NCI-H524 treated with DMSO at 0.1 percent for 48 hours (cell line): ENCODE measurements around the gene TRNAU1AP.
"Not testable (repeated sequence)": the region's sequence is repeated elsewhere in the genome, so short reads cannot be mapped to it uniquely, and the experiment has no call there.

Source experiments
- DNase-seq: peaks from one replicate; lab custom pipeline; 2025; lab: John Stamatoyannopoulos, UW

TRNAU1AP gene

DNA sequence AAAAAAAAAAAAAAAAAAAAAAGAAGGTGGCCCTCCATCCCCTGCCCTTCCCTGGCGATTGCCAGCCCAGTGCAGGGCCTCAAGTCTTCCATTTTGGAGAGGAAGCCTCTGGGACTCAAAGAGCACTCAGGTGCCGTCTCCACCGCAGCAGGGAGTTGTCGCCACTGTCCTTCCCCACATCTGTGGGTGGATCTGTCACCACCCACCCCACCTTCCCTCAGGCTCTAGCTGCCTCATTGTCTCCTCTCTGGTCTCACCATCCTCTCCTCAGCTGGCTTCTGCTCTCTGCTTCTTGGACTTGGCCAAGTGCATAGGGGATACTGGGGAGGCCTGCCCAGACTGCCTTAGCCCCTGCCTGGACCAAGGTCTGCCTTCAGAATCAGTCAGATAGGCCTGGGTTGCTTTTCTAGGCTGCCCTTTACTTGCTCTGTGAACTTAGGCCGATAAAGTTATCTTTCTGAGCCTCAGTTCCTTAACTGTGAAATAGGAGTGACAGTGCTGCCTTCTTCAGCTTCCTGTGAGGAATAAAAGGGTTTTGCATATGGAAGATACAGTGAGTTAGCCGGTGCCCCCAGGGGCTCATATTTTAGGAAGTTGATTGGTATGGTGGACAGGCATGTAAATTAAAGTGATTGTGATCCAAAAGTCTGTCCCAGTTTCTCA is 31.3 kb upstream of the TRNAU1AP start:
- no peak for DNase-seq

DNA sequence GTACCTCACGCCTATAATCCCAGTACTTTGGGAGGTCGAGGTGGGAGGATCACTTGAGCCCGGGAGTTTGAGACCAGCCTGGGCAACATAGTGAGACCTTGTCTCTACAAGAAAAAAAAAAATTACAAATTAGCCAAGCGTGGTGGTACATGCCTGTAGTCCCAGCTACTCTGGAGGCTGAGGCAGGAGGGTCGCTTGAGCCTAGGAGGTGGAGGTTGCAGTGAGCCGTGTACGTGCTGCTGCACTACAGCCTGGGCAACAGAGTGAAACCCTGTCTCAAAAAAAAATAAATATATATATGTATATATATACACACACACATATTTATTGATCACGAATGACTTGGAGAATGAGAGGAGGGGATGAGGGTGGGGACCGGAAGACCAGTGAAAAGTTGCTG is 30.3 kb upstream of the TRNAU1AP start:
- DNase-seq, result not testable (repeated sequence)

DNA sequence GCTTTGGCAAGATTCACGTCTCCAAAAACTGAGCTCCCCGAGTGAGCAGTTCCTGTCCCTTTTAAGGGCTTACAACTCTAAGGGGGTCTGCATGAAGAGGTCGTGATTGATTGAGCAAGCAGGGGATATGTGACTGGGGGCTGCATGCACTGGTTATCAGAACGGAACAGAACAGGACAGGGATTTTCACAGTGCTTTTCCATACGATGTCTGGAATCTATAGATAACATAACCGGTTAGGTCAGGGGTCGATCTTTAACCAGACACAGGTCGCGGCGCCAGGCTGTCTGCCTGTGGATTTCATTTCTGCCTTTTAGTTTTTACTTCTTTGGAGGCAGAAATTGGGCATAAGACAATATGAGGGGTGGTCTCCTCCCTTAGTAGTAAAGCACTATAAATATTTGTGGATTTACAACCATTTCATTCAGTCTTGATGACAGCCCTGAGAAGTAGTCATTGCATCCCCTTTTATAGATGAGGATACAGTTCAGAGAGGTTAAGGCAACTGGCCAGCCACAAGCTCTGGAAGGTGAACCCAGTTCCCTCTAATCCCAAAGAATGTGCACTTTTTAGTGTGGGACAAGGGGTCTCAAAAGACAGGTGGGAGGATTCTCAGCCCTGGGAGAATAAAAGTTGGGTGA is 27.8 kb upstream of the TRNAU1AP start:
- not testable (repeated sequence) for DNase-seq

DNA sequence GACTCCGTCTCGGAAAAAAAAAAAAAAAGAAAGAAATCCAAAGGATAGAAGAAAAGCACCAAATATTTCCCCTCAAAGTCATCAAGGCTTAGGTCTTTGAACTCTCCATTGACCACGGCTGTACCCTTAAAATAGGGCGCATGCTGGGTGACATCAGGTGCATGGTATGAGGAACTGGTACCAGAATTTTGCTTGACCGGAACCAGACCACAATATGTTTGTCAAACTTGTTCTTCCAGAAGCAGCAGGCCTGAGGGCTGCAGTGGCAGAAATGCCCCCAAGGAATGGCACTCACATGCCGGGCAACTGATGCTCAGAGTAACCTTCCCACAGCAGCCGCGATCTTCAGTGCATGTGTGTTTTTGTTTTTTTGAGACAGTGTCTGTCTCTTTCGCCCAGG is 26.0 kb upstream of the TRNAU1AP start:
- DNase-seq, result no peak

DNA sequence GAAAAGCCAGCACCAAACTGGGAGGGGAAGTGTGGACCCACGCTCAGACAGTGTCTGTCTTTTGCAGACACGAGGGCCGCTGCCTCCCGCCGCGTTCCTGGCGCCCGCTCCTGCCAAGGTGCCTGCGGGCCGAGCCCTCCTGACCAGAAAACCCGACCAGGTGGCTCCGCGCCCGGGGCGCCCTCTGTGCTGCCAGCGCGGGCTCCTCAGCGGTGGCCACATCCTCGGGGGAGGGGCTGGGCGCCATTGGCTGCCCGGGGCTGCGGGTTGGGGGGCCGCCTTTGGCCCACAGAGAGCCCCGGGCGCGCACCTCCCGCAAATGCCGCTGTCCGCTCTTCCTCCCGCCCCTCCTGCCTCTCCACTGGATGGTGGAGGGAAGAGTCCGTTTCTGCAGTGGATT is 22.4 kb upstream of the TRNAU1AP start:
- no peak for DNase-seq

DNA sequence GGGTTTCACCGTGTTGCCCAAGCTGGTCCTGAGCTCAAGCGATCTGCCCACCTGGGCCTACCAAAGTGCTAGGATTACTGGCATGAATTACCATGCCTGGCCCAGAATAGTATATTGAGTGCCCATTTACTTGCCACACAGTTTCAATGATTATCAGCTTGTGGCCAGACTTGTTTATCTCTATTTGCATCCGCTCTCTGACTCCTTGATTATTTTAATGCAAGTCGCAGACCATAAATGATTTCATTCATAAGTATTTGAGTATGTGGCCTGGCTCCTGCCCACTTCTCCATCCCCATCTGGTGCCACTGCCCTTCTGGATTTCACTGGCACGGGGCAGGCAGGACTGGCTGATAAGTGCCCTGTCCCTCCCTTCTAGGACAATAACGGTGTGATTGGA is 18.2 kb upstream of the TRNAU1AP start:
- no peak for DNase-seq

DNA sequence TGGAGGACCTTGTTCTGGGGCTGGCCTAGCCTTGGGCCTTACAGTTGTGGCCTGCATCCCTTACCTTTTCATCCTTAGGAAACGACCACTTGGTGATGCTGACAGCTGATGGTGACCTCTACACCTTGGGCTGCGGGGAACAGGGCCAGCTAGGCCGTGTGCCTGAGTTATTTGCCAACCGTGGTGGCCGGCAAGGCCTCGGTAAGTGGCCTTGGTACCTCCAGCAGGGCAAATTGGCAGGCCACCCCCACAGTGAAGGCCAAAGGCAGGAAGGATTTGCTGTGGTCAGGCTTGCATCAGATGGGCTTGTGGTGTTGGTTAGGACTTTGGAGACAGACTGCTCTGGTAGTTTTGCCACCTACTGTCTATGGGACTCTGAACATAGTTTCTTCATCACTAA is 17.7 kb upstream of the TRNAU1AP start:
- DNase-seq, result no peak

DNA sequence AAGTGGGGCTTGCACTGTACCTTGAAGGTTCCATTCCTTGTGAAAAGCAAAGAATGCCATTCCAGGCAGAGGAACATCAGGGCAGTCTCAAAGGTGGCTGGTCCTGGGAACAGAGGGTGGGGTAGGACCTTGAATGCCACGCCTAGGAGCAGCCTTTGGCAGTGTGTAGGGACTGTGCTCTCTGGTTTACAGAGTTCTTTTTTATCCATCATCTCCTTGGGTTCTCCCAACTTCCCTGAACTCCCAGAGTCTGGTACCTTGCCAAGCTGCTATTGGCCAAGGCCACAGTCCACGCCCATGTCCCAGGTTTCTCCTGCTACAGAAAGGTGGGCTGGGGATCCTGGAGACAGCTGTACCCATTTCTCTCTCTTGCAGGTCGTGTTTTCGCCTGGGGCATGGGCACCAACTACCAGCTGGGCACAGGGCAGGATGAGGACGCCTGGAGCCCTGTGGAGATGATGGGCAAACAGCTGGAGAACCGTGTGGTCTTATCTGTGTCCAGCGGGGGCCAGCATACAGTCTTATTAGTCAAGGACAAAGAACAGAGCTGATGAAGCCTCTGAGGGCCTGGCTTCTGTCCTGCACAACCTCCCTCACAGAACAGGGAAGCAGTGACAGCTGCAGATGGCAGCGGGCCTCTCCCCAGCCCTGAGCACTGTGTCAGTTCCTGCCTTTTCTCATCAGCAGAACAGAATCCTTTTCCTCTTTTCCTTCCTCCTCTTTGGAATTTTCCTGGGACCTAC is 15.3 kb upstream of the TRNAU1AP start:
- no peak for DNase-seq

DNA sequence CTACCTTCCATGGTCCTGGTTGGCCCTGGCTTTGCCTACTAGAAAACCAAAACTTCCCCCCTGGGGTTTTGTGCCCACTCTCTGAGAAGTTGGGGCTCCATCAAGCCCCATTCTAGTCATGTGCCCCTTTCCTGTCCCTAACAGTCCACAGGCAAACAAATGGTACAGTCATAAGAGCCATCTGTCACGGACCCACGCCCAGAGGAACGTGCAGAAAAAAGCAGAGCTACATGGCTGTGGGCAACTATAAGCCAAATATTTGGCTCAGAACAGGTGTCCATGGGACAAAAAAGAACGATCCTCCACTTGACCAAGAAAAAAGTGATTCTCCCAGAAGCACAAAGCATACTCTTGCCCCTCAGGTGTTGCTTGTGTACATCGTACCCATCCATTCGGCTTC is 14.6 kb upstream of the TRNAU1AP start:
- DNase-seq, result no peak

DNA sequence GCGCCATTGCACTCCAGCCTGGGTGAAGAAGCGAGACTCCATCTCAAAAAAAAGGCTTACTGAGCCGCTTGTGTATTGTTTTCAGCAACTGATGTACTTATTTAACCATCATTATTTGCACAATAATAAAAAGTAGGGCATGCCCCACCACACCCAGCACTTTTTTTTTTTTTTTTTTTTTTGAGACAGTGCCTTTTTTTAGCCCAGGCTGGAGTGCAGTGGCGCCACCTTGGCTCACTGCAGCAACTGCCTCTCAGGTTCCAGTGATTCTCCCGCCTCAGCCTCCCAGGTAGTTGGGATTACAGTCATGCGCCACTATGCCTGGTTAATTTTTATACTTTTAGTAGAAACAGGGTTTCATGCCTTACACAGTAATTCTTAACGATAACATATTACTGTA is 12.2 kb upstream of the TRNAU1AP start:
- no peak for DNase-seq

DNA sequence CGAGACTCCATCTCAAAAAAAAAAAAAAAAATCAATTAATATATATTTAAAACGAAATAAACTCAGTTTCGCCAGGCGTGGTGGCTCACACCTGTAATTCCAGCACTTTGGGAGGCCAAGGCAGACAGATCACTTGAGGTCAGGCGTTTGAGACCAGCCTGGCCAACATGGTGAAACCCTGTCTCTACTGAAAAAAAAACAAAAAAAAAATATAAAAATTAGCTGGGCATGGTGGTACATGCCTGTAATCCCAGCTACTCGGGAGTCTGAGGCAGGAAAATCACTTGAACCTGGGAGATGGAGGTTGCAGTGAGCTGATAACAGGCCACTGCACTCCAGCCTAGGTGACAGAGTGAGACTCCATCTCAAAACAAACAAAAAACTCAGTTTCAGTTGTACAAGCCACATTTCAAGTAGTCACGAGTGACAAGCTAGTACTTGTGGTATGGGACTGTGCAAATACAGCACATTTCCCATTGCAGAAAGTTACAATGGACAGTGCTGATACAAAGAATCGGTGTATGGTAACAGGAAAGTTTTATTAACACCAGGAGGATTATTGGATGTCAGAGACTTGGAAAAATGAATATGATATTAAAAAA is 11.4 kb upstream of the TRNAU1AP start:
- DNase-seq, result not testable (repeated sequence)

DNA sequence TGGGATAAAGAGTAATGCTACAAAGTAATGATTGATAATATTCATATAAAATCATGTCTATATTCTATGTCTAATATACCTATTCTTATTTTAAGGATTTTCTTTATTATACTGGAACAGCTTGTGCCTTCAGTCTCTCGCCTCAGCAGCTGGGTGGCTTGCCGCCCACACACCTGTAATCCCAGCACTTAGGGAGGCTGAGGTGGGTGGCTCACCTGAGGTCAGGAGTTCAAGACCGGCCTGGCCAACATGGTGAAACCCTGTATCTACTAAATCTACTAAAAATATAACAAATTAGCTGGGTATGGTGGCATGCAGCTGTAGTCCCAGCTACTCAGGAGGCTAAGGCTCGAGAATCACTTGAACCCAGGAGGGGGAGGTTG is 7.6 kb upstream of the TRNAU1AP start:
- no peak for DNase-seq

DNA sequence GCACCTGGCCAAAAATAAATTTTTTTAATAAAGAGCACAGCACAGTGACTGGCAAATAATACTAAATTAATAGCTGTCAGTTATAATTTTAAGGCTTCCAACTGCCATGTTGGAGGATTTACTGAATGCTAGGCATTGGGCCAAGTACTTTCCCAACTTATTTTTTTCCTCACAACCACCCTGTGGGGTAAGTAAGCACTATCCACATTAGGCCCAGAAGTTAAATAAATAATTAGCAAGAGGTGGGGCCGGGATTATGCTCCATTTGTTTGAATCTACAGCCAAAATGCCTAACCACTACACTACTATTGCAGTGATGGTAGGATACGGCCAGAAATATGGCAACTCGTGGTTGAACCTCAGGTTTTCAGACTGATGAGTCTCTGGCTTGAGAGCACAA is 4.6 kb upstream of the TRNAU1AP start:
- no peak for DNase-seq

DNA sequence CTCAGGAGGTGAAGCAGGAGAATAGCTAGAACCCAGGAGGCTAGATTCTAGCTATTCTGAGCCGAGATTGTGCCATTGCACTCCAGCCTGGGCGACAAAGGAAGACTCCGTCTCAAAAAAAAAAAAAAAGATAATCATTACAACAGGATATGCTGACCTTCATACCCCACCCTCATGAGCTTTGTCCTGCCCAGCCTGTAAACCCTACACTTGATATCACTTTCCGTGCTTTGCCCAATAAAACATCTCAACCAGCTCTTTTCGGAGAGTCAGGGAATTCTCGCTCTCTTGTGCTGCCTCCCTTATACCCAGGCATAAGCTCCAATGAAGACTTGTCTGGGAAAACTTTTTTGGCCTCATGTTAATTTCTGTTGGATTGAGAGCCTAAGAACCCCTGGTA is 1.5 kb upstream of the TRNAU1AP start:
- no peak for DNase-seq

DNA sequence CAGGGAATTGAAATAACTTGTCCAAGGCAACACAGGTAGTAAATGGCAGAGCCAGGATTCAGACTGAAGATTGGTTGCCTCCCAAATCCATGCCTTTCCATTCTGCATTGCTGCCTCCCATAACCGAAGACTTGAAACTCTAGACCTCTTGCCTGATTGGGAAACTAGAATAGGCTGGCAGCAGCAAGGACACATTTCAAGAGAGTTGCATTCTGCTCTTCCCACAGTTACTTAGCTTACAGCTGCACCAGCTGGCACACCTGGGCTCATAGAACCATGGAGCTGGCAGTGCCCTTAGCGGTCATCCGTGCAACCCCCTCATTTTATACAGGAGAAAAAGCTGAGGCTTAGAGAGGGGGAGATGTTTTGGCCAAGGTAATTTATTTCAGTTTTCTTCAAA is 8.0 kb downstream of the TRNAU1AP start:
- DNase-seq, result no peak

DNA sequence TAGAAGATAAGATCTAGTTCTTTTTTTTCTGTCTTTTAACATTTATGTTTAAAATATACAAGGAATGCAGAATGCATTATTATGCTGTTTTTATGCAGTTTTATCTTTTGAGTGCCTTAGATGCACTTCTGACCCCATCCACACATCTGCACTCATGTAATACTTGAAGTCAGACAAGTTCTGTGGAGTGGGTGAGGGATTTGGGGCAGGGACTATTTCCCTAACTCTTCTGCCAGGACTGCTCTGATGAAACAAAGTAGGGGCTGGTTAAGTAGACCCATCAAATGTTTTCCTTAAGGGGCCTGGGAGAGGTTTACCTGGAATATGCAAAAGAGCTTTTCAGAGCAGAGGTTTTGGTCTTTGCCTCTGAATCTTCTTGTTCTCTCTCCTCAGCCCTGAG is 11.4 kb downstream of the TRNAU1AP start:
- no peak for DNase-seq

DNA sequence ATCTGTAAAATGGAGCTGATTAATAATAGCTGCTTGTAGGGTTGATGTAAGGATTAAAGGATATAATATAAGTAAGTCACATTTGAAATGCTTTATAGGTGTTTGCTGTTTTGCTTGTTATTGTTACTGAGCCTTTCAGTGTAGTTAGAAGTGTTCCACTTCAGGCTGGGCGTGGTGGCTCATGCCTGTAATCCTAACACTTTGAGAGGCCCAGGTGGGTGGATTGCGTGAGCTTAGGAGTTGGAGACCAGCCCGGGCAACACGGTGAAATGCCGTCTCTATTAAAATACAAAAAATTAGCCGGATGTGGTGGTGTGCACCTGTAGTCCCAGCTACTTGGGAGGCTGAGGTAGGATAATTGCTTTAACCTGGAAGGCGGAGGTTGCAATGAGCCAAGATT is 12.2 kb downstream of the TRNAU1AP start:
- no peak for DNase-seq

DNA sequence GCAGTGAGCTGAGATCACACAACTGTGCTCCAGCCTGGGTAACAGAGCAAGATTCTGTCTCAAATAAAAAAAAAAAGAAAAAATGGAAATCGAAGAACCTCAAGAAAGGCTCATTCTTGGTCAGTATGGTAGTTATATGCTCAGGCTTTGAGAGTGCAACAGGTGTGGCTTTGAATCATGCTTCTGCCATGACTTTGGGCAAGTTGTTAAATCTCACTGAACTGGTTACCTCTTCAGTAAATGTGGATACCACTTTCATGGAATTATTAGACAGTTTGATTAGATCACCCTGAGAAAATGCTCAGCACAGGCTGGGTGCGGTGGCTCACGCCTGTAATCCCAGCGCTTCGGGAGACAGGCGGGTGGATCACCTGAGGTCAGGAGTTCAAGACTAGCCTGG is 12.8 kb downstream of the TRNAU1AP start:
- DNase-seq, result no peak

DNA sequence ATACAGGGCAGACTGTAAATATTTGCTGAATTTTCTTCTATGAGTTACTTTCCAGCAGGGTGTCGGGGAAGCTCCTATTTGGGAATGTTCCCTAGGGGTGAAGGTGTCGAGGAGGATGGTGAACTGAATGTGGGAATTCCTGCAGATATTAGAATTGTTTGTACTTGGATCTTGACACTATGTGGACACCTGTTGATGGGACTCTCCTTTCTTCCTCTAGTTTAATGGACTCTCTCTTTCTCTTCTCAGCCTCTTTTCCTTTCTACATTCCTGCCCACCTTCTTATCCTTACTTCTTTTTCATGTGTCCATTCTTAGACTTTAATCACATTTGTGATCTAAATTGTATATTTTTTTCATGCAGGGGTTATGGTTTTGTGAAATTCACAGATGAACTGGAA is 14.0 kb downstream of the TRNAU1AP start:
- DNase-seq, result no peak

DNA sequence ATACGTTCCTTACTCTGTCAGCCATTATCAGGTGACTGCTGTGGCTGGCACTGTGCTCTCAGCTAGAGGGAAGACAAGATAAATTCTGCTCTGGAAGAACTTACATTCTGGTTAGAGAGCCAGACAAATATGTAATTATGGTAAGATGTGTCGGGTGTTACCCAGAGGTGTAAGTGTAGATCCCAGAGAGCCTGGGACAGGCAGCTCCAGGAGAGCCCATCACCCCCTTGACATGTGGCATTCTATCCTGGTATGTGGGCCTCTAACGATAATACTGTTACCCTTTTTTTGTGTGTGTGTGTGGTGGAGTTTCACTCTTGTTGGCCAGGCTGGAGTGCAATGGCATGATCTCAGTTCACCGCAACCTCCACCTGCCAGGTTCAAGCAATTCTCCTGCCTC is 19.0 kb downstream of the TRNAU1AP start:
- DNase-seq, result no peak

DNA sequence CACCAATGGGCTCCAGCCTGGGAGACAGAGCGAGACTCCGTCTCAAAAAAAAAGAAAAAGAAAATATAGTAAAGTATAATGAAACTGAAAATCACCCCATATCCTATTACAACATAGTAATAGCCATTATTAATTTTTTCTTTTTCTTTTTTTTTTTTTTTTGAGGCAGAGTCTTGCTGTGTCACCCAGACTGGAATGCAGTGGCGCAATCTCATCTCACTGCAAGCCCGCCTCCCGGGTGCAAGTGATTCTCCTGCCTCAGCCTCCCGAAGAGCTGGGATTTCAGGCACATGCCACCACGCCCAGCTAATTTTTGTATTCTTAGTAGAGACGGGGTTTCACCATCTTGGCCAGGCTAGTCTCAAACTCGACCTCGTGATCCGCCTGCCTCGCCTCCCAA is 20.0 kb downstream of the TRNAU1AP start:
- DNase-seq, result not testable (repeated sequence)

DNA sequence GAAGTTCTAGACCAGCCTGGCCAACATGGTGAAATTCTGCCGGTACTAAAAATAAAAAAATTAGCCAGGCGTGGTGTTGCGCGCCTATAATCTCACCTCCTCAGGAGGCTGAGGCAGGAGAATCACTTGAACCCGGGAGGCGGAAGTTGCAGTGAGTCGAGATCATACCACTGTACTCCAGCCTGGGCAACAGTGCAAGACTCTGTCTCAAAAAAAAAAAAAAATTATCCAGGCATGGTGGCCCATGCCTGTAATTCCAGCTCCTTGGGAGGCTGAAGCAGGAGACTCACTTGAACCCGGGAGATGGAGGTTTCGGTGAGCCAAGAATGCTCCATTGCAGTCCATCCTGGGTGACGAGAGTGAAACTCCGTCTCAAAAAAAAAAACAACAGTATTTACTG is 20.7 kb downstream of the TRNAU1AP start:
- no peak for DNase-seq

DNA sequence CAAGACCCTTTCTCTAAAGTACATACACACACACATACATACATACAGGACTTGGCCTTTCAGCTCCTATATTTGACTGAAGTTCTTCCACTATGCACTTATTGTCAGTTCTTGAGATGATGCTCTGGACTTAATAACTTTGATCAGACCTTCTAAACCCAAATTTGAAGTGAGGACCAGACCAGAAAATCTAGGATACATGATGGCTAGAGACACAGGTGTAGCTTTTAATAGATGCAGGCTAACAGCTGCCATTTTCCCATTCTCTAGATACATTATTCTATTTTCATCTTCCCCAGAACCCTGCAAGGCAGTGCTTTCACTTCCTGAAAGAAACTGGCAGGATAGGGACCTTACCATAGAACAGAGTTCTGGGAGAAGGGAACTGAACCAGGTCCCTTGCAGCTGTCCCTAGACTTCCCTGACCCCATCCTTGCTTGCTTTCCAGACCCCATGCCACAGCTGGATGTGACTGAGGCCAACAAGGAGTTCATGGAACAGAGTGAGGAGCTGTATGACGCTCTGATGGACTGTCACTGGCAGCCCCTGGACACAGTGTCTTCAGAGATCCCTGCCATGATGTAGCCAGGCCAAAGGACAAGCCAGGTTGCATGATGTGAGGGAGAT is 24.3 kb downstream of the TRNAU1AP start:
- no peak for DNase-seq
